Neural progenitor cell (in vitro differentiated cells): ENCODE measurements around the gene PPIE.
A peak's percentile ranks its signal among the peaks of the same experiment; 100 is the strongest.

ENCODE experiments used
- CTCF ChIP-seq: fragments of 200-600 bp; sonication (generic); IDR thresholded peaks from 2 replicates; pipeline ENCODE4 v1.5.1; 2017; ENCODE audit warnings: antibody characterized with exemption, mild to moderate bottlenecking
- EZH2 ChIP-seq: fragments of 200-600 bp; sonication (generic); IDR thresholded peaks from 2 replicates; pipeline ENCODE4 v1.6.1; 2017; ENCODE audit warnings: antibody characterized with exemption, mild to moderate bottlenecking, moderate library complexity
- EZH2phosphoT487 ChIP-seq: fragments of 200-600 bp; sonication (generic); IDR thresholded peaks from 2 replicates; pipeline ENCODE4 v1.6.1; 2017; ENCODE audit warnings: antibody characterized with exemption

- TF ChIP-seq CTCF (no peak), EZH2 (no peak), EZH2phosphoT487 (peak; percentile 31)
Measured at GRCh38 chr1:39738622-39739366, at the start of gene PPIE.
